HCT116 (cell line): ENCODE measurements around the gene ZFHX3. TPM values are rescaled to one million over a fixed set of nuclear protein-coding genes. Genes with fewer than 3 reads are reported as not detected.
A peak's percentile ranks its signal among the peaks of the same experiment; 100 is the strongest.

Experiments
- ATAC-seq: fragments of 200-7000 bp; cut with Tn5 transposase; 2 replicates; pipeline ENCODE4 v1.9.1; 2020; ENCODE audit warnings: mild to moderate bottlenecking, moderate library complexity
- BruUV-seq: library from RNA; stranded (reverse); fragments of 400-500 nt; replicated peaks from 2 replicates; lab custom pipeline; 2021; lab: Mats Ljungman, UMichigan
- CTCF ChIA-PET: fragments of 300-600 bp; sonication (Branson Sonifier 250); formaldehyde crosslinking; loops from one replicate; lab custom pipeline; 2021; ENCODE audit warnings: antibody characterized with exemption; lab: Charles Lee
- POLR2A ChIA-PET: fragments of 300-600, 350-600 bp; sonication (Branson Sonifier 250); formaldehyde crosslinking; loops from one replicate; lab custom pipeline; 2021; ENCODE audit warnings: antibody characterized with exemption; lab: Charles Lee
- RAD21 ChIA-PET, 2 experiments: fragments of 300-600 bp; sonication (Branson Sonifier 250); formaldehyde crosslinking; loops; one replicate each; lab custom pipeline; 2023; ENCODE audit warnings: low total read pairs in 2 of 2; ENCODE audit not compliant: uncharacterized antibody in 2 of 2, unreplicated experiment in 2 of 2, low non-redundant PET in 1 of 2; lab: Charles Lee
- DNase-seq: peaks from one replicate; pipeline ENCODE4 v3.0.0-alpha.2; 2010; ENCODE audit warnings: low read depth, low spot score
- H2AFZ ChIP-seq: fragments of 200-600 bp; shearing (Covaris generic), sonication (generic); 2 replicates; pipeline ENCODE4 v1.6.1; 2017; ENCODE audit warnings: low read depth, mixed run types, mixed read lengths, antibody characterized with exemption, low read length; ENCODE audit not compliant: poor library complexity, severe bottlenecking
- H3K27ac ChIP-seq: 2 replicates; pipeline ENCODE4 v1.5.1; 2012; ENCODE audit warnings: low read depth, low read length
- H3K27me3 ChIP-seq: fragments of 200-600 bp; sonication (generic); 2 replicates; pipeline ENCODE4 v1.6.1; 2016; ENCODE audit warnings: mixed run types, low read length, mixed read lengths; ENCODE audit not compliant: insufficient read depth
- H3K36me3 ChIP-seq, 2 experiments: fragments of 200-500 bp in 1 of 2; fragments of 200-600 bp in 1 of 2; sonication (Bioruptor generic) in 1 of 2; sonication (generic) in 1 of 2; 2 replicates each; pipeline versions ENCODE4 v1.5.1 to v1.6.1; 2014 to 2016; ENCODE audit warnings: low read length in 2 of 2, inconsistent platforms in 1 of 2, mixed read lengths in 1 of 2, mixed run types in 1 of 2; ENCODE audit not compliant: insufficient read depth in 2 of 2, control insufficient read depth in 1 of 2
- H3K4me1 ChIP-seq, 2 experiments: fragments of 200-600 bp in 1 of 2; sonication (generic) in 1 of 2; 2 replicates each; pipeline versions ENCODE4 v1.5.1 to v1.6.1; 2012 to 2017; ENCODE audit warnings: low read length in 2 of 2, inconsistent platforms in 1 of 2, mild to moderate bottlenecking in 1 of 2, mixed read lengths in 1 of 2, mixed run types in 1 of 2, moderate library complexity in 1 of 2; ENCODE audit not compliant: insufficient read depth in 2 of 2, control insufficient read depth in 1 of 2
- H3K4me2 ChIP-seq: fragments of 200-600 bp; sonication (generic); 2 replicates; pipeline ENCODE4 v1.6.1; 2017; ENCODE audit warnings: mixed run types, low read length, mixed read lengths
- H3K4me3 ChIP-seq, 2 experiments: fragments of 200-600 bp in 1 of 2; sonication (generic) in 1 of 2; replicated peaks in 1 of 2; 2 replicates each; pipeline ENCODE4 v1.5.1; 2011 to 2016; ENCODE audit warnings: low read length in 2 of 2, control low read depth in 1 of 2, low read depth in 1 of 2, mild to moderate bottlenecking in 1 of 2, mixed read lengths in 1 of 2, mixed run types in 1 of 2
- H3K79me2 ChIP-seq: fragments of 200-600 bp; sonication (generic); 2 replicates; pipeline ENCODE4 v1.6.1; 2017; ENCODE audit warnings: mild to moderate bottlenecking, mixed run types, low read length, moderate library complexity, mixed read lengths; ENCODE audit not compliant: insufficient read depth
- H3K9ac ChIP-seq: fragments of 200-600 bp; sonication (generic); 2 replicates; pipeline ENCODE4 v1.6.1; 2016; ENCODE audit warnings: low read length, mixed read lengths
- H3K9me2 ChIP-seq: fragments of 200-600 bp; sonication (generic), shearing (Covaris generic); 2 replicates; pipeline ENCODE4 v1.6.1; 2017; ENCODE audit warnings: mixed run types, mild to moderate bottlenecking, moderate library complexity; ENCODE audit not compliant: insufficient read depth
- H3K9me3 ChIP-seq, 2 experiments: fragments of 200-500 bp in 1 of 2; fragments of 200-600 bp in 1 of 2; sonication (Bioruptor generic) in 1 of 2; sonication (generic) in 1 of 2; 2 replicates each; pipeline ENCODE4 v1.6.1; 2014 to 2017; ENCODE audit warnings: low read length in 2 of 2, mixed read lengths in 2 of 2, inconsistent platforms in 1 of 2, low read depth in 1 of 2, mild to moderate bottlenecking in 1 of 2, mixed run types in 1 of 2, moderate library complexity in 1 of 2; ENCODE audit not compliant: control insufficient read depth in 1 of 2, insufficient read depth in 1 of 2
- H4K20me1 ChIP-seq: fragments of 200-600 bp; sonication (generic), shearing (Covaris generic); 2 replicates; pipeline ENCODE4 v1.6.1; 2017; ENCODE audit warnings: mixed run types, mild to moderate bottlenecking, moderate library complexity; ENCODE audit not compliant: insufficient read depth
- ATF3 ChIP-seq: IDR thresholded peaks from 2 replicates; pipeline ENCODE4 v1.6.1; 2012
- CBX3 ChIP-seq: IDR thresholded peaks from 2 replicates; pipeline ENCODE4 v1.6.1; 2012; ENCODE audit warnings: low read depth
- EGR1 ChIP-seq: IDR thresholded peaks from 2 replicates; pipeline ENCODE4 v1.6.1; 2012; ENCODE audit warnings: low read depth
- ELF1 ChIP-seq: IDR thresholded peaks from 2 replicates; pipeline ENCODE4 v1.6.1; 2012; ENCODE audit warnings: low read depth, borderline replicate concordance
- EZH2 ChIP-seq: fragments of 200-600 bp; sonication (generic); IDR thresholded peaks from 2 replicates; pipeline ENCODE4 v1.6.1; 2017; ENCODE audit warnings: antibody characterized with exemption, mixed run types
- JUND ChIP-seq: IDR thresholded peaks from 2 replicates; pipeline ENCODE4 v1.6.1; 2012
- POLR2A ChIP-seq: IDR thresholded peaks from 2 replicates; pipeline ENCODE4 v1.7.0; 2011; ENCODE audit warnings: borderline replicate concordance; ENCODE audit not compliant: insufficient read depth, insufficient read length; ENCODE audit errors: extremely low read depth
- POLR2AphosphoS5 ChIP-seq: IDR thresholded peaks from 2 replicates; pipeline ENCODE4 v1.6.1; 2011; ENCODE audit warnings: mild to moderate bottlenecking, low read depth, low read length, moderate library complexity
- RAD21 ChIP-seq: IDR thresholded peaks from 2 replicates; pipeline ENCODE4 v1.6.1; 2012; ENCODE audit warnings: low read depth, mild to moderate bottlenecking
- REST ChIP-seq: IDR thresholded peaks from 2 replicates; pipeline ENCODE4 v1.6.1; 2012; ENCODE audit warnings: low read depth
- SIN3A ChIP-seq: IDR thresholded peaks from 2 replicates; pipeline ENCODE4 v1.6.1; 2012; ENCODE audit warnings: low read depth
- SP1 ChIP-seq: IDR thresholded peaks from 2 replicates; pipeline ENCODE4 v1.6.1; 2012; ENCODE audit warnings: low read depth
- SRF ChIP-seq: IDR thresholded peaks from 2 replicates; pipeline ENCODE4 v1.6.1; 2012; ENCODE audit warnings: low read depth
- TCF7L2 ChIP-seq: IDR thresholded peaks from 2 replicates; pipeline ENCODE4 v1.7.0; 2011; ENCODE audit warnings: borderline replicate concordance, inconsistent platforms; ENCODE audit not compliant: insufficient read depth, insufficient read length; ENCODE audit errors: extremely low read depth
- YY1 ChIP-seq: IDR thresholded peaks from 2 replicates; pipeline ENCODE4 v1.6.1; 2011; ENCODE audit warnings: low read length, low read depth, moderate library complexity, mild to moderate bottlenecking; ENCODE audit not compliant: insufficient replicate concordance; ENCODE audit errors: extremely low read depth
- ZBTB33 ChIP-seq: IDR thresholded peaks from 2 replicates; pipeline ENCODE4 v1.6.1; 2011; ENCODE audit warnings: mild to moderate bottlenecking, low read length, moderate library complexity; ENCODE audit not compliant: insufficient replicate concordance; ENCODE audit errors: extremely low read depth
- ZFX ChIP-seq: fragments of 450-650 bp; IDR thresholded peaks from 2 replicates; pipeline ENCODE4 v1.6.1; 2017
- ZNF274 ChIP-seq: fragments of 200-500 bp; sonication (Bioruptor generic); IDR thresholded peaks from 2 replicates; pipeline ENCODE4 v1.6.1; 2014; ENCODE audit warnings: mild to moderate bottlenecking, low read depth, low read length, inconsistent platforms
- intact Hi-C: fragments of 100-400 bp; cut with micrococcal nuclease; formaldehyde crosslinking; loops from 2 replicates; pipeline ENCODE4 v1.10.0; 2022
- total RNA-seq: library from RNA; stranded (reverse); gene quantifications from one replicate; pipeline ENCODE4 v1.2.1, GENCODE V29; 2021; ENCODE audit not compliant: unreplicated experiment

ZFHX3 gene
- total RNA-seq, 1 experiment from 2014 or later: 6.3 TPM

GRCh38 chr16:73016488-73016830 is 31.5 kb downstream of the ZFHX3 start (continued):
- TF ChIP-seq REST: no peak
- TF ChIP-seq POLR2AphosphoS5: no peak
- peak; percentile 65; the same call in 1 of the 2 replicates for TF ChIP-seq SP1
- TF ChIP-seq ZNF274: no peak
- TF ChIP-seq YY1: no peak
- no peak for TF ChIP-seq POLR2A
- 0 out of 2 replicates have a peak, but pooled peaks have one; percentile 21 for TF ChIP-seq CBX3
- TF ChIP-seq JUND: peak; percentile 45; the same call in 1 of the 2 replicates
- TF ChIP-seq RAD21: no peak
- TF ChIP-seq EGR1: no peak
- TF ChIP-seq, all 23 proteins: peak for 7

GRCh38 chr16:73015612-73016487 is 32.1 kb downstream of the ZFHX3 start:
- DNase-seq (peak; percentile 66), ATAC-seq (peak; percentile 71)
- intact Hi-C loops: no loop called here
- Histone ChIP-seq H3K9me3 (no peaks in the 10 kb centered on the region), H3K36me3 (no peaks in the 10 kb centered on the region), H3K9me2 (no peaks in the 10 kb centered on the region), H3K27ac (no peak overlapping the region), H4K20me1 (peaks cover 9% of the 10 kb centered on the region; the same call in 1 of the 2 replicates), H3K4me1 (peaks cover 48 to 65% of the 10 kb centered on the region in 2 experiments), H3K4me3 (peak overlapping the region in 1 of 2 experiments; percentile 8; a peak in 1 of 4 replicates), H3K9ac (0 out of 2 replicates have a peak overlapping the region, but pooled peaks have one; percentile 7), H2AFZ (no peak overlapping the region), H3K4me2 (peak overlapping the region; percentile 50), H3K27me3 (no peaks in the 10 kb centered on the region), H3K79me2 (peaks cover 18% of the 10 kb centered on the region)
- BruUV-seq: no TSS peak
- ChIA-PET RAD21 (no interaction called here), CTCF (interaction anchor here (1.0 kb wide), 1 partner anchor 161 kb away, joined by 3 read pairs; no protein-coding TSS in a partner anchor), POLR2A (no interaction called here)
- TF ChIP-seq EGR1 (peak; percentile 5; the same call in 1 of the 2 replicates), SIN3A (peak; percentile 77), ATF3 (no peak; the same call in 1 of the 2 replicates), TCF7L2 (peak; percentile 89), EZH2 (no peak), SRF (no peak; the same call in 1 of the 2 replicates), ZFX (no peak), CBX3 (peak; percentile 96), POLR2AphosphoS5 (peak; percentile 78), ELF1 (no peak), ZBTB33 (no peak)
